GM12878 (cell line): ENCODE data around the gene DNAJA4. TPM values are rescaled to one million over a fixed set of nuclear protein-coding genes. Genes with fewer than 3 reads are reported as not detected.

Experiments used
- BHLHE40 ChIP-seq, 2 experiments: fragments of 450-650 bp in 1 of 2; IDR thresholded peaks; 2 replicates each; pipeline ENCODE4 v1.6.1; 2011 to 2017; ENCODE audit warnings: low read depth in 2 of 2, borderline replicate concordance in 1 of 2, improper control_type of control experiment in 1 of 2, low read length in 1 of 2, mild to moderate bottlenecking in 1 of 2
- CBX5 ChIP-seq: sonication (generic); IDR thresholded peaks from 2 replicates; pipeline ENCODE4 v1.6.1; 2016; ENCODE audit warnings: low read depth, moderate library complexity, mild to moderate bottlenecking, inconsistent platforms
- CHD1 ChIP-seq: IDR thresholded peaks from 2 replicates; pipeline ENCODE4 v1.6.1; 2012; ENCODE audit warnings: low read depth, low read length, improper control_type of control experiment
- CHD2 ChIP-seq: IDR thresholded peaks from 2 replicates; pipeline ENCODE4 v1.6.1; 2011; ENCODE audit warnings: low read depth, low read length, improper control_type of control experiment, borderline replicate concordance
- FOXK2 ChIP-seq: fragments of 450-650 bp; IDR thresholded peaks from 2 replicates; pipeline ENCODE4 v1.6.1; 2017; ENCODE audit warnings: mild to moderate bottlenecking, moderate library complexity
- HDGF ChIP-seq: fragments of 450-650 bp; IDR thresholded peaks from 2 replicates; pipeline ENCODE4 v1.6.1; 2016; ENCODE audit warnings: antibody characterized with exemption
- IKZF1 ChIP-seq: fragments of 450-650 bp; conservative IDR thresholded peaks from 2 replicates; pipeline ENCODE4 v1.6.1; 2017; ENCODE audit warnings: antibody characterized with exemption, mild to moderate bottlenecking
- IKZF2 ChIP-seq, 2 experiments: fragments of 450-650 bp; IDR thresholded peaks; 2 replicates each; pipeline ENCODE4 v1.6.1; 2017; ENCODE audit warnings: mild to moderate bottlenecking in 2 of 2, moderate library complexity in 2 of 2
- KDM1A ChIP-seq: fragments of 200-600 bp; sonication (generic); IDR thresholded peaks from 2 replicates; pipeline ENCODE4 v1.6.1; 2016; ENCODE audit warnings: borderline replicate concordance
- NBN ChIP-seq: fragments of 450-650 bp; IDR thresholded peaks from 2 replicates; pipeline ENCODE4 v1.6.1; 2016
- NFYA ChIP-seq: IDR thresholded peaks from 2 replicates; pipeline ENCODE4 v1.6.1; 2011; ENCODE audit warnings: low read depth, mild to moderate bottlenecking, low read length, improper control_type of control experiment, borderline replicate concordance
- NFYB ChIP-seq: IDR thresholded peaks from 2 replicates; pipeline ENCODE4 v1.6.1; 2011; ENCODE audit warnings: low read depth, mild to moderate bottlenecking, low read length, improper control_type of control experiment, moderate library complexity; ENCODE audit not compliant: insufficient read depth
- RB1 ChIP-seq: fragments of 450-650 bp; formaldehyde crosslinking; IDR thresholded peaks from 2 replicates; pipeline ENCODE4 v1.6.1; 2017; ENCODE audit warnings: mild to moderate bottlenecking, borderline replicate concordance
- RELA ChIP-seq: fragments of 450-650 bp; IDR thresholded peaks from 2 replicates; pipeline ENCODE4 v1.8.0; 2014; ENCODE audit warnings: borderline replicate concordance; ENCODE audit not compliant: partially characterized antibody
- RFX5 ChIP-seq: IDR thresholded peaks from 2 replicates; pipeline ENCODE4 v1.6.1; 2011; ENCODE audit warnings: low read depth, low read length, improper control_type of control experiment
- SIN3A ChIP-seq: IDR thresholded peaks from 2 replicates; pipeline ENCODE4 v1.6.1; 2012; ENCODE audit warnings: low read depth, low read length, improper control_type of control experiment
- SP1 ChIP-seq: IDR thresholded peaks from one replicate; pipeline ENCODE4 v1.6.1; 2011; ENCODE audit warnings: low read depth, low read length
- TCF12 ChIP-seq: IDR thresholded peaks from 2 replicates; pipeline ENCODE4 v1.6.1; 2011; ENCODE audit warnings: low read depth, mild to moderate bottlenecking, low read length
- TCF7 ChIP-seq: IDR thresholded peaks from 2 replicates; pipeline ENCODE4 v1.6.1; 2014; ENCODE audit warnings: antibody characterized with exemption, borderline replicate concordance
- polyA plus RNA-seq, 11 experiments: library from polyadenylated mRNA; depleted of rRNA in 4 of 11; unstranded in 6 of 11; stranded (reverse) in 5 of 11; fragments of >200 nt; fragmentation: Nextera tagmentation in 4 of 11; fragmentation: Illumina TruSeq in 1 of 11; extraction: Ambion mirVana in 4 of 11; extraction: Trizol in 1 of 11; gene quantifications; 1 replicate in 1 of 11; 2 replicates in 10 of 11; pipeline versions ENCODE4 v1.2.1 to v1.2.3, GENCODE V29; 2011 to 2016; ENCODE audit warnings: inconsistent platforms in 2 of 11, missing spikeins in 2 of 11, low read depth in 1 of 11
- total RNA-seq, 4 experiments: library from RNA; depleted of rRNA in 3 of 4; stranded (reverse); fragments of >200 nt in 3 of 4; fragmentation: Illumina TruSeq in 1 of 4; extraction: Trizol in 1 of 4; gene quantifications; 2 replicates each; pipeline versions ENCODE4 v1.2.1 to v1.2.3, GENCODE V29; 2013 to 2021
- TF ChIP-seq, protein P1 (sequence below): fragments of 450-650 bp; IDR thresholded peaks from 2 replicates; pipeline ENCODE4 v1.6.1; 2018; ENCODE audit warnings: borderline replicate concordance, mild to moderate bottlenecking; ENCODE audit not compliant: partially characterized antibody
- TF ChIP-seq, protein P2 (sequence below): fragments of 450-650 bp; IDR thresholded peaks from 2 replicates; pipeline ENCODE4 v1.6.1; 2017; ENCODE audit warnings: low read depth, mild to moderate bottlenecking, moderate library complexity
- TF ChIP-seq, protein P3 (sequence below): fragments of 450-650 bp; IDR thresholded peaks from 2 replicates; pipeline ENCODE4 v1.6.1; 2017; ENCODE audit warnings: borderline replicate concordance

DNAJA4 gene
- total and polyA plus RNA-seq, 10 of the 15 experiments (the other 5 are each of a cell fraction or from before 2014, with no cell fraction given) = 0.01 to 10.4 (median 4.1) TPM

DNA sequence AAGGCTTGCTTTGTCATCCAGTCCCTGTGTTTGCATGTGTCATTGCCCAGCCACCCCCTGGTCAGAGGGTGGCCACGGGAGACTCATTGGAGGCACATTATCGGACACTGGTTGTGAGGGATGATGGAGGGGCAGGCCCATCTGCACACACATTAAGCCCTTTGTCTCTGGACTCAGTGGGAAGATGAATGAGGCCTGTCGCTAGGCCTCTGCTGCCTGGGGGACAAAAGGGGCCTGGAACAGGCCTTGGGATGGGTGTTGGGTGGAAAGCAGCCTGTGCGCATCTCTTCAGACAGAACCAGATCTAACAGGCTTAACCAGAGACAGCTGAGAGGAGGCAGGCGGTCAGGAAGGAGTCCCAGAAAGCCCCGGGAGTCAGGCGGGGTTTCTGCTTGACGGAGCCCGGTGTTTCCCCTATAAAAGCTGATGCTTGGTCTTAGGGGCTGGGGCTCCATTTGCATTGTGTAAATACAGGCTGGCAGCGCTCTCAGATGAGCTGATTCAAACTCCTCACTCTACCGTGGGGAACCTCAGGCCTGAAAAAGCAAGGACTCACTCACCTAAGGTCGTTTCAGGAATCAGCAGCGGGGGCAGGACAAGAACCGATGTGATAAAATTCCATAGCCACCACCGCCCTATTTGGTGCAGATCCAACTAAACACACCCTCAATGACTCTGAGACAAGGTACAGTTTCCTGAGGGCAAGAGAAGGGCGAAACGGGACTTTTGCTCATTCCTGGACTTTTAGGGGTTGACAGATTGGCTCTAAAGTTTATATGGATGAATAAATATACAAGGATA lies 52.1 kb downstream of the DNAJA4 start (continued):
- no peak for TF ChIP-seq CHD1
- no peak for TF ChIP-seq KDM1A
- TF ChIP-seq, protein P1, sequence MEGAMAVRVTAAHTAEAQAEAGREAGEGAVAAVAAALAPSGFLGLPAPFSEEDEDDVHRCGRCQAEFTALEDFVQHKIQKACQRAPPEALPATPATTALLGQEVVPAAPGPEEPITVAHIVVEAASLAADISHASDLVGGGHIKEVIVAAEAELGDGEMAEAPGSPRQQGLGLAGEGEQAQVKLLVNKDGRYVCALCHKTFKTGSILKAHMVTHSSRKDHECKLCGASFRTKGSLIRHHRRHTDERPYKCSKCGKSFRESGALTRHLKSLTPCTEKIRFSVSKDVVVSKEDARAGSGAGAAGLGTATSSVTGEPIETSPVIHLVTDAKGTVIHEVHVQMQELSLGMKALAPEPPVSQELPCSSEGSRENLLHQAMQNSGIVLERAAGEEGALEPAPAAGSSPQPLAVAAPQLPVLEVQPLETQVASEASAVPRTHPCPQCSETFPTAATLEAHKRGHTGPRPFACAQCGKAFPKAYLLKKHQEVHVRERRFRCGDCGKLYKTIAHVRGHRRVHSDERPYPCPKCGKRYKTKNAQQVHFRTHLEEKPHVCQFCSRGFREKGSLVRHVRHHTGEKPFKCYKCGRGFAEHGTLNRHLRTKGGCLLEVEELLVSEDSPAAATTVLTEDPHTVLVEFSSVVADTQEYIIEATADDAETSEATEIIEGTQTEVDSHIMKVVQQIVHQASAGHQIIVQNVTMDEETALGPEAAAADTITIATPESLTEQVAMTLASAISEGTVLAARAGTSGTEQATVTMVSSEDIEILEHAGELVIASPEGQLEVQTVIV = no peak
- TF ChIP-seq RB1 = 0 out of 2 replicates have a peak, but pooled peaks have one; percentile 25
- TF ChIP-seq SP1 = no peak
- TF ChIP-seq CBX5 = no peak
- TF ChIP-seq, protein P2, sequence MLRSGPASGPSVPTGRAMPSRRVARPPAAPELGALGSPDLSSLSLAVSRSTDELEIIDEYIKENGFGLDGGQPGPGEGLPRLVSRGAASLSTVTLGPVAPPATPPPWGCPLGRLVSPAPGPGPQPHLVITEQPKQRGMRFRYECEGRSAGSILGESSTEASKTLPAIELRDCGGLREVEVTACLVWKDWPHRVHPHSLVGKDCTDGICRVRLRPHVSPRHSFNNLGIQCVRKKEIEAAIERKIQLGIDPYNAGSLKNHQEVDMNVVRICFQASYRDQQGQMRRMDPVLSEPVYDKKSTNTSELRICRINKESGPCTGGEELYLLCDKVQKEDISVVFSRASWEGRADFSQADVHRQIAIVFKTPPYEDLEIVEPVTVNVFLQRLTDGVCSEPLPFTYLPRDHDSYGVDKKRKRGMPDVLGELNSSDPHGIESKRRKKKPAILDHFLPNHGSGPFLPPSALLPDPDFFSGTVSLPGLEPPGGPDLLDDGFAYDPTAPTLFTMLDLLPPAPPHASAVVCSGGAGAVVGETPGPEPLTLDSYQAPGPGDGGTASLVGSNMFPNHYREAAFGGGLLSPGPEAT = 0 out of 2 replicates have a peak, but pooled peaks have one; percentile 9
- TF ChIP-seq SIN3A = no peak
- no peak for TF ChIP-seq NBN
- TF ChIP-seq BHLHE40 (IDR thresholded peaks at IDR 0.05; ENCODE audit: borderline replicate concordance in 1 of 2, low read depth in 2 of 2, low read length in 1 of 2) = peak in 1 of 2 experiments; percentile 27; a peak in 1 of 4 replicates
- no peak for TF ChIP-seq NFYB
- no peak for TF ChIP-seq RELA
- TF ChIP-seq FOXK2 = no peak
- peak; percentile 14 to 37; a peak in 2 of 4 replicates for TF ChIP-seq IKZF2 (IDR thresholded peaks at IDR 0.05)
- 0 out of 2 replicates have a peak, but pooled peaks have one; percentile 34 for TF ChIP-seq IKZF1
- no peak for TF ChIP-seq CHD2
- no peak for TF ChIP-seq RFX5
- no peak for TF ChIP-seq NFYA
- peak; percentile 63; the same call in 1 of the 2 replicates for TF ChIP-seq TCF12
- TF ChIP-seq TCF7 = no peak
- TF ChIP-seq HDGF = no peak
- TF ChIP-seq, protein P3, sequence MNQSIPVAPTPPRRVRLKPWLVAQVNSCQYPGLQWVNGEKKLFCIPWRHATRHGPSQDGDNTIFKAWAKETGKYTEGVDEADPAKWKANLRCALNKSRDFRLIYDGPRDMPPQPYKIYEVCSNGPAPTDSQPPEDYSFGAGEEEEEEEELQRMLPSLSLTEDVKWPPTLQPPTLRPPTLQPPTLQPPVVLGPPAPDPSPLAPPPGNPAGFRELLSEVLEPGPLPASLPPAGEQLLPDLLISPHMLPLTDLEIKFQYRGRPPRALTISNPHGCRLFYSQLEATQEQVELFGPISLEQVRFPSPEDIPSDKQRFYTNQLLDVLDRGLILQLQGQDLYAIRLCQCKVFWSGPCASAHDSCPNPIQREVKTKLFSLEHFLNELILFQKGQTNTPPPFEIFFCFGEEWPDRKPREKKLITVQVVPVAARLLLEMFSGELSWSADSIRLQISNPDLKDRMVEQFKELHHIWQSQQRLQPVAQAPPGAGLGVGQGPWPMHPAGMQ = no peak
- TF ChIP-seq, all 136 proteins: peak for 9
